Measurements from ENCODE around the gene CUZD1. TPM values are rescaled to one million over a fixed set of nuclear protein-coding genes. Genes with fewer than 3 reads are reported as not detected.

CUZD1 gene
- total RNA-seq, 6 experiments from 2014 or later = 0.20 TPM; not detected in 5

DNA sequence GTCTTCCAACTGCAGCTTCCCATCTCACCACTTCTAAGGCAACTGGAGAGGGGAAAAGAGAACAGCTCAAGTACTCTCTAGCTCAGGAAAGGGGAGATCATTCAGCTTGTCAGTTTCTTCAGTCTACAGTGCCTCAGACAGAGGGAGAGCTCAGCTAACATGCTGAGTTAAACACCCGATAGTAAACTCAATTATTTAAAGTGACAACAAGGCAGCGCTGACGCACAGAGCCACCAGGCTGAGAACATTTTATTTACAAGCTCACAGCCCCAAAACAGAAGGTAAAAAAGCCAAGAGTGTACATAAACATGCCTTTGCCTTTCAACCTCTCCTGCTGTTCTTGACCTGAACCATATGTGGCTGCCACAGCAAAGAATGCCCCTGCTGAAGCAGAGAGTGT, 10.1 kb upstream of the CUZD1 start:
- H3K36me3 ChIP-seq = no peaks in the 10 kb centered on the region
- H3K4me3 ChIP-seq = no peak overlapping the region
- intact Hi-C loops (cut with DNase I) = no loop called here
- TF ChIP-seq, protein P1, sequence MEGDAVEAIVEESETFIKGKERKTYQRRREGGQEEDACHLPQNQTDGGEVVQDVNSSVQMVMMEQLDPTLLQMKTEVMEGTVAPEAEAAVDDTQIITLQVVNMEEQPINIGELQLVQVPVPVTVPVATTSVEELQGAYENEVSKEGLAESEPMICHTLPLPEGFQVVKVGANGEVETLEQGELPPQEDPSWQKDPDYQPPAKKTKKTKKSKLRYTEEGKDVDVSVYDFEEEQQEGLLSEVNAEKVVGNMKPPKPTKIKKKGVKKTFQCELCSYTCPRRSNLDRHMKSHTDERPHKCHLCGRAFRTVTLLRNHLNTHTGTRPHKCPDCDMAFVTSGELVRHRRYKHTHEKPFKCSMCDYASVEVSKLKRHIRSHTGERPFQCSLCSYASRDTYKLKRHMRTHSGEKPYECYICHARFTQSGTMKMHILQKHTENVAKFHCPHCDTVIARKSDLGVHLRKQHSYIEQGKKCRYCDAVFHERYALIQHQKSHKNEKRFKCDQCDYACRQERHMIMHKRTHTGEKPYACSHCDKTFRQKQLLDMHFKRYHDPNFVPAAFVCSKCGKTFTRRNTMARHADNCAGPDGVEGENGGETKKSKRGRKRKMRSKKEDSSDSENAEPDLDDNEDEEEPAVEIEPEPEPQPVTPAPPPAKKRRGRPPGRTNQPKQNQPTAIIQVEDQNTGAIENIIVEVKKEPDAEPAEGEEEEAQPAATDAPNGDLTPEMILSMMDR (IDR thresholded peaks at IDR 0.05) = no peak
- TF ChIP-seq POLR2A (IDR thresholded peaks at IDR 0.05) = no peak
- H3K9me3 ChIP-seq = no peaks in the 10 kb centered on the region
- DNase-seq (no peak), ATAC-seq (no peak)
- H3K27ac ChIP-seq = no peak overlapping the region
- 76% methylated on average over 3 of the region's 3 CpGs for WGBS (ENCODE audit: insufficient coverage, low coverage, low lambda C conversion rate, missing lambda C conversion rate)
- H3K4me1 ChIP-seq = no peaks in the 10 kb centered on the region
- H3K27me3 ChIP-seq = no peaks in the 10 kb centered on the region

DNA sequence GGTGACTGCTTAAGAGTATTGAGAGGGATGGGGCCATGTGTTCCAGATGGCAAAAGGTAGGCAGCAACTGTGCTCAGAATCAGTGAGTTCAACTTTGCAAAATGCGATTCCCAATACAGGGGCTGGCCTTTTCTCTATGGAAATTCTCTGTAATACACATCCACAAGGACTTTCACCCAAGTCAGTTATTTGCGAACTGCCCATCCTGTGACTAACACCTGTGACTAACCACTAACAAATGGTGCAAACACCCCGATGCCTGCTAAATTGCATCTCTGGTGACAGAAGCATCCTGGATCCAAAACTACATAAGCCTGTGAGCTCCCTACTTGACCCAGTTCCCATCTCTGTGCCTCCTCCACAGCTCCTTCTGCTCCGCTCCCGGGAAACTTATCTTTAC, 9.0 kb upstream of the CUZD1 start:
- Histone ChIP-seq H3K27me3 (no peaks in the 10 kb centered on the region), H3K27ac (no peak overlapping the region), H3K36me3 (no peaks in the 10 kb centered on the region), H3K9me3 (no peaks in the 10 kb centered on the region), H3K4me1 (no peaks in the 10 kb centered on the region), H3K4me3 (no peak overlapping the region)
- intact Hi-C loops (cut with DNase I) = no loop called here
- ATAC-seq (no peak), DNase-seq (no peak)
- no peak for TF ChIP-seq POLR2A (IDR thresholded peaks at IDR 0.05)
- TF ChIP-seq, protein P1 (IDR thresholded peaks at IDR 0.05) = no peak
- 81% methylated on average over 5 of the region's 5 CpGs for WGBS (ENCODE audit: insufficient coverage, low coverage, low lambda C conversion rate, missing lambda C conversion rate)

DNA sequence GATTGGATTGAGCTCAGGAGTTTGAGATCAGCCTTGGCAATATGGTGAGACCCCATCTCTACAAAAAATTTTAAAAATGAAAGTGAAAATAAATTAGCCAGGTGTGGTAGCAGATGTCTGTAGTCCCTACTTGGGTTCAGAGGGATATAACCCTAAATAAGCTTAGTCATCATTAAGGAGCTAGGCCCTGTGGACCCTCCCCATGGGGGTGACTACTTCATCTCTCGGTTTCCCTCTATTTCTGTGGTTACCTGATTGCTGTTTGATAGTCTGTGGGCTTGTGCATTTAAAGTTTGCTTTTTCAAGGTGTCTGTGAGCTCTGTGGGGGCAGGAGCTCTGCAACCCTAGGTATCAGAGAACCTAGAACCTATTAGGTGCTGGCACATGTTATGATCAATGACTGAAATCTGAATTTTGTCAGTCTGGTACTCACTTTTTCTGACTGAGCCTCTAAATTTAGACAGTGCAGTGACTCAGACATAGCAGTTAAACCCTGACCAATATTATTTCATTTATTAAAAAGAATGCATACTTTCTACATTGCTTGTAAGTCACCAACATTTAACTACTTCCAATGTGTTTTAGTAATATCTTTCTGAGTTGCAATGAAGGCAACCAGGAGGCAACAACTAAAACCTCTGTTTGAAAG, 8.1 kb upstream of the CUZD1 start:
- H3K36me3 ChIP-seq = no peaks in the 10 kb centered on the region
- no peaks in the 10 kb centered on the region for H3K4me1 ChIP-seq
- no peak overlapping the region for H3K27ac ChIP-seq
- DNase-seq (no peak), ATAC-seq (no peak)
- H3K9me3 ChIP-seq = no peaks in the 10 kb centered on the region
- intact Hi-C loops (cut with DNase I) = no loop called here
- TF ChIP-seq, protein P1 (IDR thresholded peaks at IDR 0.05) = no peak
- TF ChIP-seq POLR2A (IDR thresholded peaks at IDR 0.05) = no peak
- WGBS (ENCODE audit: insufficient coverage, low coverage, low lambda C conversion rate, missing lambda C conversion rate) = 75% methylated on average over 1 of the region's 1 CpG
- no peaks in the 10 kb centered on the region for H3K27me3 ChIP-seq
- H3K4me3 ChIP-seq = no peak overlapping the region

DNA sequence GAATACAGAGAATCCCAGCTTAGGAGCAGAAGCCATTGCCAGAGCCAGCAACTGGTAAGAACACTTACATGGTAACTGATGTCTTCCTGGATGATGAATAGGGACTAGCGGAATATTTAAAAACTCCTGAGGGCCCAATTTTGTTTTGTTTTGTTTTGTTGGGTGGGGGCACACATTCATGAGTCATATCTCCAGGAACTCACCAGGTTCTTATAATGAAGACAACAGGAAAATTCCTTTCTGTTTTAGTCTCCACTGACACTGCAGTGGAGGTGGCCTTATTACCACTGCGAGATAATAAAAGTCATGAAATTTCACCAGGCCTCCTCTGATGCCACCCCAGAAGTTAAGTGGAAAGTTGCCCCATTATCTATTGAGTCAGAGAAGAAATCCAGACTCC, 6.6 kb upstream of the CUZD1 start:
- Histone ChIP-seq H3K36me3 (no peaks in the 10 kb centered on the region), H3K9me3 (no peaks in the 10 kb centered on the region), H3K4me1 (no peaks in the 10 kb centered on the region), H3K27me3 (no peaks in the 10 kb centered on the region), H3K4me3 (no peak overlapping the region), H3K27ac (no peak overlapping the region)
- intact Hi-C loops (cut with DNase I) = no loop called here
- ATAC-seq (no peak), DNase-seq (no peak)
- WGBS (ENCODE audit: insufficient coverage, low coverage, low lambda C conversion rate, missing lambda C conversion rate) = 92% methylated on average over 2 of the region's 2 CpGs
- TF ChIP-seq, protein P1 (IDR thresholded peaks at IDR 0.05) = no peak
- TF ChIP-seq POLR2A (IDR thresholded peaks at IDR 0.05) = no peak

Measured in right lobe of liver (tissue), 6 donors.